H9 (cell line): Measurements from ENCODE around the gene TMSB4X. TPM values are rescaled to one million over a fixed set of nuclear protein-coding genes. Genes with fewer than 3 reads are reported as not detected.

Experiments
- DNase-seq: peaks from one replicate; pipeline ENCODE4 v3.0.0-alpha.2; 2017
- H2AFZ ChIP-seq: one replicate; pipeline ENCODE4 v1.6.1; 2013; ENCODE audit warnings: mild to moderate bottlenecking, low read length, control low read depth, moderate library complexity
- H2AK5ac ChIP-seq: 2 replicates; pipeline ENCODE4 v1.6.1; 2013; ENCODE audit warnings: low read length, control low read depth, mixed read lengths; ENCODE audit not compliant: insufficient read length
- H2BK120ac ChIP-seq: one replicate; pipeline ENCODE4 v1.6.1; 2013; ENCODE audit warnings: low read depth, mild to moderate bottlenecking, low read length, control low read depth, inconsistent platforms; ENCODE audit not compliant: poor library complexity, severe bottlenecking
- H2BK12ac ChIP-seq: 2 replicates; pipeline ENCODE4 v1.6.1; 2013; ENCODE audit warnings: low read length, control low read depth, mixed read lengths, low read depth; ENCODE audit not compliant: insufficient read length
- H2BK15ac ChIP-seq: 2 replicates; pipeline ENCODE4 v1.6.1; 2013; ENCODE audit warnings: low read depth, low read length, control low read depth
- H2BK20ac ChIP-seq: one replicate; pipeline ENCODE4 v1.6.1; 2013; ENCODE audit warnings: low read depth, mild to moderate bottlenecking, low read length, control low read depth, inconsistent platforms; ENCODE audit not compliant: poor library complexity, severe bottlenecking
- H2BK5ac ChIP-seq: 2 replicates; pipeline ENCODE4 v1.6.1; 2013; ENCODE audit warnings: low read length, control low read depth, mixed read lengths; ENCODE audit not compliant: insufficient read length
- H3K14ac ChIP-seq: 2 replicates; pipeline ENCODE4 v1.6.1; 2013; ENCODE audit warnings: low read length, control low read depth; ENCODE audit not compliant: insufficient read depth
- H3K18ac ChIP-seq: 2 replicates; pipeline ENCODE4 v1.6.1; 2013; ENCODE audit warnings: low read depth, mild to moderate bottlenecking, mixed read lengths, low read length, control low read depth; ENCODE audit not compliant: insufficient read length
- H3K23ac ChIP-seq: 2 replicates; pipeline ENCODE4 v1.6.1; 2013; ENCODE audit warnings: low read length, control low read depth, mixed read lengths, low read depth; ENCODE audit not compliant: insufficient read length
- H3K23me2 ChIP-seq: 2 replicates; pipeline ENCODE4 v1.6.1; 2013; ENCODE audit warnings: low read depth, mild to moderate bottlenecking, mixed read lengths, low read length, control low read depth; ENCODE audit not compliant: insufficient read length, poor library complexity, severe bottlenecking
- H3K27ac ChIP-seq: 2 replicates; pipeline ENCODE4 v1.5.1; 2013; ENCODE audit warnings: low read length, control low read depth, mixed read lengths, low read depth; ENCODE audit not compliant: insufficient read length
- H3K27me3 ChIP-seq: 2 replicates; pipeline ENCODE4 v1.6.1; 2013; ENCODE audit warnings: low read length, control low read depth, inconsistent platforms; ENCODE audit not compliant: insufficient read depth
- H3K4ac ChIP-seq: 2 replicates; pipeline ENCODE4 v1.6.1; 2013; ENCODE audit warnings: low read depth, mild to moderate bottlenecking, control low read depth, inconsistent platforms, low read length, moderate library complexity
- H3K4me1 ChIP-seq: 2 replicates; pipeline ENCODE4 v1.6.1; 2013; ENCODE audit warnings: low read length, control low read depth, inconsistent platforms; ENCODE audit not compliant: insufficient read depth
- H3K4me2 ChIP-seq: 2 replicates; pipeline ENCODE4 v1.6.1; 2013; ENCODE audit warnings: low read length, control low read depth, mixed read lengths; ENCODE audit not compliant: insufficient read length, insufficient read depth
- H3K56ac ChIP-seq: 2 replicates; pipeline ENCODE4 v1.6.1; 2013; ENCODE audit warnings: low read depth, mild to moderate bottlenecking, mixed read lengths, low read length, control low read depth; ENCODE audit not compliant: insufficient read length
- H3K79me1 ChIP-seq: 2 replicates; pipeline ENCODE4 v1.6.1; 2013; ENCODE audit warnings: low read depth, mild to moderate bottlenecking, moderate library complexity, low read length, control low read depth, inconsistent platforms; ENCODE audit not compliant: insufficient read depth, poor library complexity, severe bottlenecking
- H3K79me2 ChIP-seq: 2 replicates; pipeline ENCODE4 v1.6.1; 2013; ENCODE audit warnings: low read length, control low read depth, inconsistent platforms; ENCODE audit not compliant: insufficient read depth
- H3K9ac ChIP-seq: 2 replicates; pipeline ENCODE4 v1.6.1; 2013; ENCODE audit warnings: low read length, control low read depth, mixed read lengths; ENCODE audit not compliant: insufficient read length; ENCODE audit errors: extremely low read depth
- H3K9me3 ChIP-seq: one replicate; pipeline ENCODE4 v1.6.1; 2013; ENCODE audit warnings: low read depth, low read length, inconsistent platforms; ENCODE audit not compliant: control insufficient read depth
- H3T11ph ChIP-seq: one replicate; pipeline ENCODE4 v1.6.1; 2013; ENCODE audit warnings: mild to moderate bottlenecking, low read length, control low read depth, inconsistent platforms
- H4K20me1 ChIP-seq: one replicate; pipeline ENCODE4 v1.6.1; 2013; ENCODE audit not compliant: control insufficient read depth, insufficient read length, insufficient read depth
- H4K5ac ChIP-seq: 2 replicates; pipeline ENCODE4 v1.6.1; 2013; ENCODE audit warnings: low read depth, mild to moderate bottlenecking, mixed read lengths, low read length, control low read depth; ENCODE audit not compliant: insufficient read length
- H4K8ac ChIP-seq: replicated peaks from 2 replicates; pipeline ENCODE4 v1.6.1; 2013; ENCODE audit warnings: low read length, control low read depth, mixed read lengths, low read depth; ENCODE audit not compliant: insufficient read length
- H4K91ac ChIP-seq: 2 replicates; pipeline ENCODE4 v1.6.1; 2013; ENCODE audit warnings: low read depth, mild to moderate bottlenecking, moderate library complexity, mixed read lengths, low read length, control low read depth; ENCODE audit not compliant: insufficient read length
- H3K27ac Mint-ChIP-seq, 3 experiments: 2 replicates in 2 of 3; 3 replicates in 1 of 3; pipeline ENCODE4 v1.8.0; 2020 to 2021; ENCODE audit warnings: mixed read lengths in 3 of 3, mild to moderate bottlenecking in 1 of 3, moderate library complexity in 1 of 3
- H3K27me3 Mint-ChIP-seq: 2 replicates; pipeline ENCODE4 v1.8.0; 2021; ENCODE audit warnings: low read depth, mild to moderate bottlenecking, moderate library complexity, mixed read lengths
- H3K36me3 Mint-ChIP-seq, 3 experiments: 2 replicates in 2 of 3; 3 replicates in 1 of 3; pipeline ENCODE4 v1.8.0; 2020 to 2021; ENCODE audit warnings: low read depth in 3 of 3, mixed read lengths in 3 of 3; ENCODE audit not compliant: insufficient read depth in 1 of 3
- H3K4me1 Mint-ChIP-seq, 2 experiments: 2 replicates each; pipeline ENCODE4 v1.8.0; 2020; ENCODE audit warnings: mixed read lengths in 2 of 2
- H3K4me3 Mint-ChIP-seq, 2 experiments: 2 replicates in 1 of 2; 3 replicates in 1 of 2; pipeline ENCODE4 v1.8.0; 2020 to 2021; ENCODE audit warnings: mild to moderate bottlenecking in 2 of 2, mixed read lengths in 2 of 2, moderate library complexity in 1 of 2
- H3K9me3 Mint-ChIP-seq, 2 experiments: 2 replicates in 1 of 2; 3 replicates in 1 of 2; pipeline ENCODE4 v1.8.0; 2020; ENCODE audit warnings: mild to moderate bottlenecking in 2 of 2, mixed read lengths in 2 of 2, moderate library complexity in 1 of 2
- CTCF ChIP-seq: fragments of 200-600 bp; sonication (generic); conservative IDR thresholded peaks from 3 replicates; pipeline ENCODE4 v1.8.0; 2021; ENCODE audit warnings: antibody characterized with exemption, mild to moderate bottlenecking
- WGBS: extraction: QIAGEN DNeasy Blood & Tissue Kit; methylation state at CpG from one replicate; pipeline ENCODE4 v1.1.7; 2013; ENCODE audit warnings: missing lambda C conversion rate, low lambda C conversion rate, mixed read lengths; ENCODE audit not compliant: insufficient read length; ENCODE audit errors: extremely low coverage; 5-methylcytosine and 5-hydroxymethylcytosine counted together
- total RNA-seq: library from RNA; stranded (reverse); gene quantifications from 2 replicates; pipeline ENCODE4 v1.2.1, GENCODE V29; 2021

TMSB4X gene
- total RNA-seq, 1 experiment from 2014 or later: 2,733 TPM

GRCh38 chrX:12993826-12994225 lies 18.9 kb downstream of the TMSB4X start:
- no peak overlapping the region for H2BK20ac ChIP-seq
- Mint-ChIP-seq H3K27ac (no peak overlapping the region), H3K9me3 (peaks cover 51 to 66% of the 10 kb centered on the region in 2 experiments), H3K4me3 (no peak overlapping the region), H3K36me3 (peaks cover 0 to 2% (median 0%) of the 10 kb centered on the region in 3 experiments; a peak in 1 of 7 replicates), H3K4me1 (peaks cover 12 to 14% of the 10 kb centered on the region in 2 experiments), H3K27me3 (no peaks in the 10 kb centered on the region)
- H2AFZ ChIP-seq: no peak overlapping the region
- H3K79me2 ChIP-seq: no peaks in the 10 kb centered on the region
- H2BK15ac ChIP-seq: no peak overlapping the region
- no peak overlapping the region for H3K14ac ChIP-seq
- WGBS: no CpG with 5 or more reads among the region's 1 CpG
- H3K23ac ChIP-seq: no peak overlapping the region
- H3K9me3 ChIP-seq: no peaks in the 10 kb centered on the region
- 0 out of 2 replicates have a peak, but pooled peaks cover 2% of the 10 kb centered on the region for H3K4me1 ChIP-seq
- H4K8ac ChIP-seq: no peak overlapping the region
- H4K5ac ChIP-seq: no peak overlapping the region
- no peak overlapping the region for H3K56ac ChIP-seq
- H3K9ac ChIP-seq: no peak overlapping the region
- no peak overlapping the region for H2BK5ac ChIP-seq
- H4K20me1 ChIP-seq: no peaks in the 10 kb centered on the region
- DNase-seq: no peak
- no peak overlapping the region for H2BK120ac ChIP-seq
- H3K4ac ChIP-seq: no peak overlapping the region
- H4K91ac ChIP-seq: no peak overlapping the region
- H3K27ac ChIP-seq: no peak overlapping the region
- H2AK5ac ChIP-seq: no peak overlapping the region
- no peaks in the 10 kb centered on the region for H3K23me2 ChIP-seq
- no peaks in the 10 kb centered on the region for H3K79me1 ChIP-seq
- H2BK12ac ChIP-seq: no peak overlapping the region
- no peak overlapping the region for H3T11ph ChIP-seq
- no peak overlapping the region for H3K4me2 ChIP-seq
- TF ChIP-seq CTCF: no peak
- no peaks in the 10 kb centered on the region for H3K27me3 ChIP-seq
- H3K18ac ChIP-seq: no peak overlapping the region
